ENCODE results near the gene VPS9D1. TPM values are rescaled to one million over a fixed set of nuclear protein-coding genes. Genes with fewer than 3 reads are reported as not detected.

VPS9D1 gene
- total and polyA plus RNA-seq, 2 of the 4 experiments (the other 2 are of a cell fraction) = 1.8 to 20.3 TPM

- Histone ChIP-seq H2BK120ac (ENCODE audit: low read depth, low read length) (no peak overlapping the region), H3K18ac (ENCODE audit: low read depth, low read length) (no peak overlapping the region), H3K9ac (ENCODE audit: low read depth, low read length) (no peak overlapping the region), H3K27me3 (ENCODE audit: control insufficient read depth, insufficient read depth, low read length) (no peaks in the 10 kb centered on the region), H4K8ac (ENCODE audit: low read depth in 2 of 2, low read length in 2 of 2) (no peak overlapping the region), H2AK5ac (ENCODE audit: low read depth, low read length) (no peak overlapping the region), H3K14ac (replicated peaks; ENCODE audit: low read depth, low read length) (no peak overlapping the region), H3K56ac (ENCODE audit: extremely low read depth, insufficient read depth, low read length) (no peak overlapping the region), H3K23ac (ENCODE audit: low read depth, low read length) (no peak overlapping the region), H2BK5ac (ENCODE audit: low read depth, low read length, poor library complexity, severe bottlenecking) (no peak overlapping the region), H3K4me3 (ENCODE audit: insufficient read depth, low read depth, low read length) (no peak overlapping the region), H2BK15ac (ENCODE audit: low read depth, low read length) (no peak overlapping the region), H3K36me3 (ENCODE audit: control insufficient read depth, insufficient read depth, low read length) (peaks cover 15% of the 10 kb centered on the region; the same call in 1 of the 2 replicates), H3K27ac (ENCODE audit: insufficient read depth, low read length) (no peak overlapping the region), H3K9me1 (ENCODE audit: insufficient read depth, low read length) (no peaks in the 10 kb centered on the region), H2BK20ac (ENCODE audit: low read depth, low read length) (no peak overlapping the region), H3K4me1 (ENCODE audit: control insufficient read depth, insufficient read depth, low read length) (peaks cover 6% of the 10 kb centered on the region), H4K91ac (ENCODE audit: insufficient read depth, low read depth, low read length) (no peak overlapping the region), H2AK9ac (replicated peaks; ENCODE audit: low read depth, low read length, poor library complexity) (no peak overlapping the region), H2AFZ (replicated peaks; ENCODE audit: low read length, poor library complexity) (no peak overlapping the region), H4K5ac (ENCODE audit: low read depth, low read length) (no peak overlapping the region), H3K4ac (ENCODE audit: low read depth, low read length) (no peak overlapping the region), H3K4me2 (ENCODE audit: low read depth, low read length) (no peak overlapping the region), H4K20me1 (ENCODE audit: insufficient read depth, low read length) (no peaks in the 10 kb centered on the region; the same call in 1 of the 2 replicates), H3K79me1 (ENCODE audit: low read depth in 1 of 2, low read length in 2 of 2) (no peaks in the 10 kb centered on the region), H3K9me3 (ENCODE audit: control insufficient read depth, insufficient read depth, low read length) (no peaks in the 10 kb centered on the region)
- WGBS, 2 experiments (ENCODE audit: extremely low coverage in 2 of 2, insufficient read length in 1 of 2) = 100% methylated on average over 8 of the region's 19 CpGs; no CpG with 5 or more reads in 1 of the 2 experiments
- BruUV-seq (replicated peaks) = no TSS peak
- intact Hi-C loops (cut with micrococcal nuclease) = no loop called here
- no peak for DNase-seq
- ATAC-seq (ENCODE audit: low read depth) = no peak
- dilution Hi-C loops (cut with HindIII; ENCODE audit: low sequenced_read_pairs, unreplicated experiment) = no loop called here
- TF ChIP-seq FOS (IDR thresholded peaks at IDR 0.05; ENCODE audit: low read depth, low read length) (no peak), USF2 (IDR thresholded peaks at IDR 0.05; ENCODE audit: low read depth, low read length) (no peak), MXI1 (IDR thresholded peaks at IDR 0.05; ENCODE audit: borderline replicate concordance, low read depth, low read length) (no peak), MAZ (IDR thresholded peaks at IDR 0.05; ENCODE audit: borderline replicate concordance, low read depth, low read length) (no peak), RCOR1 (IDR thresholded peaks at IDR 0.05; ENCODE audit: insufficient replicate concordance, low read length) (no peak), ELK1 (IDR thresholded peaks at IDR 0.05; ENCODE audit: borderline replicate concordance, low read depth, low read length) (no peak), MAFK (IDR thresholded peaks at IDR 0.05; ENCODE audit: low read depth, low read length) (no peak), POLR2A (IDR thresholded peaks at IDR 0.05; ENCODE audit: low read depth, low read length) (no peak), CHD1 (IDR thresholded peaks at IDR 0.05; ENCODE audit: low read depth, low read length) (no peak), RAD21 (IDR thresholded peaks at IDR 0.05; ENCODE audit: low read length) (no peak), RFX5 (IDR thresholded peaks at IDR 0.05; ENCODE audit: low read depth, low read length) (no peak), NFE2L2 (IDR thresholded peaks at IDR 0.05; ENCODE audit: low read depth, low read length) (no peak), SMC3 (IDR thresholded peaks at IDR 0.05; ENCODE audit: low read depth, low read length) (no peak), BHLHE40 (IDR thresholded peaks at IDR 0.05; ENCODE audit: low read depth, low read length) (no peak), CTCF (conservative IDR thresholded peaks at IDR 0.05; ENCODE audit: low read depth, low read length) (no peak), CEBPB (IDR thresholded peaks at IDR 0.05; ENCODE audit: low read depth, low read length) (no peak)
- ChIA-PET CTCF (no interaction called here), POLR2A (ENCODE audit: unreplicated experiment) (interaction anchor here (0.5 kb wide), 1 partner anchor 34 kb away, joined by 9 read pairs; no protein-coding TSS in a partner anchor)
- in situ Hi-C loops (cut with MboI; ENCODE audit: low sequenced_read_pairs) = no loop called here
Observed at GRCh38 chr16:89708481-89708931, 12.2 kb downstream of the VPS9D1 start.

Data from IMR-90 (cell line).